ENCODE results near the gene PNPLA3. TPM values are rescaled to one million over a fixed set of nuclear protein-coding genes. Genes with fewer than 3 reads are reported as not detected.

Gene PNPLA3
- total RNA-seq, 1 experiment from 2014 or later, result 0.36 TPM

- POLR2A ChIA-PET (ENCODE audit: unreplicated experiment), result no interaction called here
- no peak for DNase-seq
- no TSS peak for BruUV-seq (replicated peaks)
- no peak overlapping the region for H3K9ac ChIP-seq (ENCODE audit: low read length)
- CTCF ChIA-PET, result no interaction called here
- no peaks in the 10 kb centered on the region for H3F3A ChIP-seq (ENCODE audit: low read length, unreplicated experiment)
- H3K4me1 ChIP-seq (ENCODE audit: insufficient read depth, low read length), result peaks cover 17% of the 10 kb centered on the region
- no peak overlapping the region for H3K27ac ChIP-seq (ENCODE audit: low read length)
- intact Hi-C loops (cut with micrococcal nuclease), result no loop called here
- H3K36me3 ChIP-seq (ENCODE audit: low read depth, low read length), result no peaks in the 10 kb centered on the region
- TF ChIP-seq CTCF (conservative IDR thresholded peaks at IDR 0.05; ENCODE audit: low read depth, low read length) (no peak), EZH2phosphoT487 (IDR thresholded peaks at IDR 0.05; ENCODE audit: borderline replicate concordance, low read length) (no peak), EZH2 (IDR thresholded peaks at IDR 0.05; ENCODE audit: low read length, unreplicated experiment) (no peak)
- no peaks in the 10 kb centered on the region for H3K9me2 ChIP-seq (replicated peaks; ENCODE audit: low read length)
- H3K4me2 ChIP-seq (ENCODE audit: low read length), result no peak overlapping the region
- H3K27me3 ChIP-seq (ENCODE audit: low read length), result no peaks in the 10 kb centered on the region
- no peak for ATAC-seq
- H2AFZ ChIP-seq (ENCODE audit: low read length), result no peak overlapping the region
- H3K9me3 ChIP-seq (ENCODE audit: low read length), result no peaks in the 10 kb centered on the region
- H3K79me2 ChIP-seq (ENCODE audit: low read length), result no peaks in the 10 kb centered on the region
- H3K4me3 ChIP-seq (ENCODE audit: low read length), result no peak overlapping the region
- H4K20me1 ChIP-seq (ENCODE audit: low read length), result no peaks in the 10 kb centered on the region
These were observed 2.1 kb downstream of the PNPLA3 start for GRCh38 chr22:43925433-43926348.

GRCh38 chr22:43926349-43926710, 2.7 kb downstream of the PNPLA3 start:
- peaks cover 13% of the 10 kb centered on the region for H3K4me1 ChIP-seq (ENCODE audit: insufficient read depth, low read length)
- TF ChIP-seq EZH2phosphoT487 (IDR thresholded peaks at IDR 0.05; ENCODE audit: borderline replicate concordance, low read length) (no peak), CTCF (conservative IDR thresholded peaks at IDR 0.05; ENCODE audit: low read depth, low read length) (no peak), EZH2 (IDR thresholded peaks at IDR 0.05; ENCODE audit: low read length, unreplicated experiment) (no peak)
- POLR2A ChIA-PET (ENCODE audit: unreplicated experiment), result no interaction called here
- no peaks in the 10 kb centered on the region for H3F3A ChIP-seq (ENCODE audit: low read length, unreplicated experiment)
- no peak overlapping the region for H2AFZ ChIP-seq (ENCODE audit: low read length)
- no peaks in the 10 kb centered on the region for H3K79me2 ChIP-seq (ENCODE audit: low read length)
- no peaks in the 10 kb centered on the region for H3K36me3 ChIP-seq (ENCODE audit: low read depth, low read length)
- CTCF ChIA-PET, result no interaction called here
- H3K9ac ChIP-seq (ENCODE audit: low read length), result no peak overlapping the region
- no peaks in the 10 kb centered on the region for H3K9me2 ChIP-seq (replicated peaks; ENCODE audit: low read length)
- no peaks in the 10 kb centered on the region for H3K9me3 ChIP-seq (ENCODE audit: low read length)
- H3K27ac ChIP-seq (ENCODE audit: low read length), result no peak overlapping the region
- BruUV-seq (replicated peaks), result no TSS peak
- H3K27me3 ChIP-seq (ENCODE audit: low read length), result no peaks in the 10 kb centered on the region
- intact Hi-C loops (cut with micrococcal nuclease), result no loop called here
- no peaks in the 10 kb centered on the region for H4K20me1 ChIP-seq (ENCODE audit: low read length)
- H3K4me2 ChIP-seq (ENCODE audit: low read length), result no peak overlapping the region
- DNase-seq (no peak), ATAC-seq (no peak)
- no peak overlapping the region for H3K4me3 ChIP-seq (ENCODE audit: low read length)

- H3K36me3 ChIP-seq (ENCODE audit: low read depth, low read length), result no peaks in the 10 kb centered on the region
- no peaks in the 10 kb centered on the region for H3K27me3 ChIP-seq (ENCODE audit: low read length)
- no peak overlapping the region for H2AFZ ChIP-seq (ENCODE audit: low read length)
- H3K9me2 ChIP-seq (replicated peaks; ENCODE audit: low read length), result no peaks in the 10 kb centered on the region
- TF ChIP-seq EZH2phosphoT487 (IDR thresholded peaks at IDR 0.05; ENCODE audit: borderline replicate concordance, low read length) (no peak), EZH2 (IDR thresholded peaks at IDR 0.05; ENCODE audit: low read length, unreplicated experiment) (no peak), CTCF (conservative IDR thresholded peaks at IDR 0.05; ENCODE audit: low read depth, low read length) (no peak)
- BruUV-seq (replicated peaks), result no TSS peak
- POLR2A ChIA-PET (ENCODE audit: unreplicated experiment), result no interaction called here
- H3F3A ChIP-seq (ENCODE audit: low read length, unreplicated experiment), result no peaks in the 10 kb centered on the region
- H3K27ac ChIP-seq (ENCODE audit: low read length), result no peak overlapping the region
- no peak overlapping the region for H3K4me2 ChIP-seq (ENCODE audit: low read length)
- H3K9ac ChIP-seq (ENCODE audit: low read length), result no peak overlapping the region
- DNase-seq (no peak), ATAC-seq (no peak)
- H3K4me3 ChIP-seq (ENCODE audit: low read length), result no peak overlapping the region
- intact Hi-C loops (cut with micrococcal nuclease), result no loop called here
- no peaks in the 10 kb centered on the region for H3K79me2 ChIP-seq (ENCODE audit: low read length)
- H3K9me3 ChIP-seq (ENCODE audit: low read length), result no peaks in the 10 kb centered on the region
- no peaks in the 10 kb centered on the region for H4K20me1 ChIP-seq (ENCODE audit: low read length)
- CTCF ChIA-PET, result no interaction called here
- no peaks in the 10 kb centered on the region for H3K4me1 ChIP-seq (ENCODE audit: insufficient read depth, low read length)
These were observed 4.9 kb downstream of the PNPLA3 start for GRCh38 chr22:43928468-43928867.
